GM12872 (cell line): ENCODE measurements around the gene TMED9.

Source experiments
- TF ChIP-seq, protein P1 (sequence below): IDR thresholded peaks from 3 replicates; pipeline ENCODE4 v1.5.1; 2011; ENCODE audit warnings: low read depth, mild to moderate bottlenecking, low read length, moderate library complexity; ENCODE audit not compliant: insufficient read depth

The TMED9 gene

DNA sequence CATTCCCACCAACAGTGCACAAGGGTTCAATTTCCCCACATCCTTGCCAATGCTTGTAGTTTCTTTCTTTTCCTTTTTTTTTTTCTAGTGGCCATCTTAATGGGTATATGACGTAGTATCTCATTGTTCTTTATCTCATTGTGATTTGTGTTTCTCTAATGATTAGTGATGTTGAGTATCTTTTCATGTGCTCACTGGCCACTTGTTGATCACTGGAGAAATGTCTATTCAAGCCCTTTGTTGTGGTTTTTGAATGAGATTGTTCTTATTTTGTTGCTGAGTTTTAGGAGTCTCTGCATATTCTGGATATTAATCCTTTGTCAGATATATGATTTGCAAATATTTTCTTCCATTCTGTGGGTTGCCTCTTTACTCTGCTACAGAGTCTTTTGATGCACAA lies 1.6 kb upstream of the TMED9 start:
- TF ChIP-seq, protein P1, sequence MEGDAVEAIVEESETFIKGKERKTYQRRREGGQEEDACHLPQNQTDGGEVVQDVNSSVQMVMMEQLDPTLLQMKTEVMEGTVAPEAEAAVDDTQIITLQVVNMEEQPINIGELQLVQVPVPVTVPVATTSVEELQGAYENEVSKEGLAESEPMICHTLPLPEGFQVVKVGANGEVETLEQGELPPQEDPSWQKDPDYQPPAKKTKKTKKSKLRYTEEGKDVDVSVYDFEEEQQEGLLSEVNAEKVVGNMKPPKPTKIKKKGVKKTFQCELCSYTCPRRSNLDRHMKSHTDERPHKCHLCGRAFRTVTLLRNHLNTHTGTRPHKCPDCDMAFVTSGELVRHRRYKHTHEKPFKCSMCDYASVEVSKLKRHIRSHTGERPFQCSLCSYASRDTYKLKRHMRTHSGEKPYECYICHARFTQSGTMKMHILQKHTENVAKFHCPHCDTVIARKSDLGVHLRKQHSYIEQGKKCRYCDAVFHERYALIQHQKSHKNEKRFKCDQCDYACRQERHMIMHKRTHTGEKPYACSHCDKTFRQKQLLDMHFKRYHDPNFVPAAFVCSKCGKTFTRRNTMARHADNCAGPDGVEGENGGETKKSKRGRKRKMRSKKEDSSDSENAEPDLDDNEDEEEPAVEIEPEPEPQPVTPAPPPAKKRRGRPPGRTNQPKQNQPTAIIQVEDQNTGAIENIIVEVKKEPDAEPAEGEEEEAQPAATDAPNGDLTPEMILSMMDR, result no peak

DNA sequence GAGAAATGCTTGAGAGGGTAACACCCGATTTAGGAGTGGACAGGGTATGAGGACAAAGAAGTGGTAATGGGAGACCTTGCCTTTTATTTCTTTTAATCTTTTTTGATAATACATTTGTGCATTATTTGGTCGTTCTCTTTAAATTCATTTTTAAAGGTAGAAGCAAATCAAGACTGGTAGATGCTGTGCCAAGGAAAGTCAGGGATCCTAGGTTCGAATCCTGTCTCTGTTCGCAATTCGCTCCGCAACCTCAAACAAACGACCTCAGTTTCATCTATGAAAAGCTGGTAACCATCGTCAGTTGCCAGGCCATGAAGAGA lies 353 bp upstream of the TMED9 start:
- TF ChIP-seq, protein P1, result no peak

DNA sequence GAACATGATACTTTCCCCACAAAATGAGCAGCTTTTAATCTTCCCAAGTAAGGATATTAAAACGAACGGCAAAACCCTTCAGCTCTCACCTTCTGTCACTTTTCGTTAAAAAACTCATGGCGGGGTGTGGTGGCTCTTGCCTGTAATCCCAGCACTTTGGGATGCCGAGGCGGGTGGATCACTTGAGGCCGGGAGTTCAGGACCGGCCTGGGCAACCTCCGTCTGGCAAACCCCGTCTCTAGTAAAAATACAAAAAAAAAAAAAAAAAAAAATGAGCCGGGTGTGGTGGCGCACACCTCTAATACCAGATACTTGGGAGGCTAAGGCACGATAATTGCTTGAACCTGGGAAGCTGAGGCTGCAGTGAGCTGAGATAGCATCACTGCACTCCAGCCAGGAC lies 902 bp downstream of the TMED9 start:
- TF ChIP-seq, protein P1, result no peak

DNA sequence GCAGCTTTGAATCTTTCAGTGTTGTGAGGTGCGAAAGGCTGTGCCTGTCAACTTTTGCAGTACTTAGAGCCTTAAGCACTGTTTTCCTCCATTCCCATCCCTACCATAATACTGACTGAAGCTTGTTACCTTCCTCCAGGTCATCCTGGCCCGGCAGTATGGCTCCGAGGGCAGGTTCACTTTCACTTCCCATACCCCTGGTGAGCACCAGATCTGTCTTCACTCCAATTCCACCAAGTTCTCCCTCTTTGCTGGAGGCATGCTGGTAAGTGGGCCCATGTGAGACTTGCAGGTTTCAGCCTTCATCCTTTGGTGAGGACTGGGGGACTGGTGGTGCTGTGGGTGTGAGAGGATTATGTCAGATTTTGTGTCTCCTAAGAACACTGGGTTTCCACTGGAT lies 1.5 kb downstream of the TMED9 start:
- TF ChIP-seq, protein P1, result no peak

DNA sequence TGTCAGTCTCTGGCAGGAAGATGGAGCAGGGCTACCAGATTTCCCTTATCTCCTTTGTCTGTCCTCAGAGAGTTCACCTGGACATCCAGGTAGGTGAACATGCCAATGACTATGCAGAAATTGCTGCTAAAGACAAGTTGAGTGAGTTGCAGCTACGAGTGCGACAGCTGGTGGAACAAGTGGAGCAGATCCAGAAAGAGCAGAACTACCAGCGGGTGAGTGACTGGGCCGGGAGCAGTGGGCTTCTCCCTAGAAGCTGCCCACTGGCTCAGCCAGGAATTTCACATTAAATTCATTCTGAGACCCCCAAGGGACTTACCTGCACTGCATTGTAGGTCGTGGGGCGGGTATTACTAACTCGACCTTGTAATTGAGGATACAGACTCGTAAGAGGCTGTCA lies 2.1 kb downstream of the TMED9 start:
- TF ChIP-seq, protein P1, result no peak

DNA sequence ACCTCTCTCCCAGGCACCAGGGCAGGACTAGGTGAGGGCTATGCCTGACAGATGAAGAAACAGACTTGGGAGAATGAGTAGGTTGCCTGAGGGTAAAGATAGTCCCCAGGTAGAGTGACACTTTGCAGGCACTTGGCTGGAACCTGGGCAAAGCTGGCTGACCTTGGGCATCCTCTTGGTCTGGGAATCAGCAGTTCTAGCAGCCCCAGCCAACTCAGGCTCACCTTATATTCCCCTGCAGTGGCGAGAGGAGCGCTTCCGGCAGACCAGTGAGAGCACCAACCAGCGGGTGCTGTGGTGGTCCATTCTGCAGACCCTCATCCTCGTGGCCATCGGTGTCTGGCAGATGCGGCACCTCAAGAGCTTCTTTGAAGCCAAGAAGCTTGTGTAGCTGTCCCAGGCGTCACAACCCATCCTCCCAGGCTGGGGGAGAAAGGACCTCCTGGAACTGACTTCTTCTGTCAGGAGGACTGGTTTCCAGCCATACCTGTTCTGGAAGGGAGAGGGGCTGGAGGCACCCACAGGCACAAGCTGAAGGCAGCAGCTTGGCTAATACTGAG lies 3.1 kb downstream of the TMED9 start:
- TF ChIP-seq, protein P1, result no peak

DNA sequence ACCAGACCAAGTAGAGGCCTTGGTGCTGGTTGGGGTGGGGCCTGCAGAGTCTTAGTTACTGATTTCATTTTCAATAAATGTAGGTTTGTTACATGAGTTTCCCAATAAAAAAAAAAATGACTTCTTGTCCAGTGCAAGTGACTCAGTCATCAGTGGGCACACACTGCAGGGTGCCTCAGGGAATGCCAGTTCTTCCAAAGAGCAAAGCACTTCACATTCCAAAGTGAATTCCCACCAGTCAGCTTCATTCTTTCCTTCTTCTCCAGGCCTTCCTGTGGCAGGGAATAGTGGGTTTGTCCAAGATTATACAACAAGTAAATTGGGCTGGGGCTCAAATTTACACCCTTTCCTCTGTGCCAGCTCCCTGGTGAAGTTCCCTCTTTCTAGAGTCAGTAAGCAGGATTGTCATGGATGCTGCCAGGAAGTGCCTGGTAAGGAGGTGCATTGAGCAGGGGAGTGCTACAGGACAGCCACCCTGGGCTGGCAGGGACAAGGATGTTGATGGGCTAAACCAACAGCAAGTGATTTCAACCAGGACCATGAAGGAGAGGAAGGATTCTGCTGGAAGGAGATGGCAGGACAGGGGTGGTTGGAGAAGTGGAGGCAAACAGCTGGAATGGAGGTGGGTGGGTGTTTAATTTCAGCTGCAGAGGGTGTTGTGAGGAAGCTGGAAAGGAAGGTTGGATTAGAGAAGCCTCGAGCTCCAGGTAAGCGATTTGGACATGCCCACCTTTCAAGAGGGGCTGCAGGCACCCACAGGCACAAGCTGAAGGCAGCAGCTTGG lies 4.2 kb downstream of the TMED9 start:
- TF ChIP-seq, protein P1, result no peak
